ENCODE data around the gene OAT.
"Not testable (repeated sequence)": the region's sequence is repeated elsewhere in the genome, so short reads cannot be mapped to it uniquely, and the experiment has no call there.

The OAT gene

GRCh38 chr10:124379609-124380193, 39.0 kb downstream of the OAT start:
- no peak for DNase-seq (ENCODE audit: low read depth in 2 of 2, low spot score in 1 of 2)

GRCh38 chr10:124378881-124379471, 39.7 kb downstream of the OAT start:
- no peak for DNase-seq (ENCODE audit: low read depth in 2 of 2, low spot score in 1 of 2)

- no peak for DNase-seq (ENCODE audit: low read depth in 2 of 2, low spot score in 1 of 2)
Observed at GRCh38 chr10:124378271-124378670, 40.5 kb downstream of the OAT start.

GRCh38 chr10:124377101-124377500, 41.6 kb downstream of the OAT start:
- no peak for DNase-seq (ENCODE audit: low read depth in 2 of 2, low spot score in 1 of 2)

GRCh38 chr10:124376411-124376810, 42.3 kb downstream of the OAT start:
- no peak for DNase-seq (ENCODE audit: low read depth in 2 of 2, low spot score in 1 of 2)

- no peak for DNase-seq (ENCODE audit: low read depth in 2 of 2, low spot score in 1 of 2)
Observed at GRCh38 chr10:124375691-124376090, 43.0 kb downstream of the OAT start.

GRCh38 chr10:124375353-124375614, 43.4 kb downstream of the OAT start:
- no peak for DNase-seq (ENCODE audit: low read depth in 2 of 2, low spot score in 1 of 2)

- DNase-seq (ENCODE audit: low read depth in 2 of 2, low spot score in 1 of 2): no peak
Observed at GRCh38 chr10:124374535-124375352, 44.0 kb downstream of the OAT start.

GRCh38 chr10:124372899-124373298, 45.8 kb downstream of the OAT start:
- DNase-seq (ENCODE audit: low read depth in 2 of 2, low spot score in 1 of 2): no peak

GRCh38 chr10:124370426-124370825, 48.3 kb downstream of the OAT start:
- no peak for DNase-seq (ENCODE audit: low read depth in 2 of 2, low spot score in 1 of 2)

GRCh38 chr10:124369986-124370385, 48.7 kb downstream of the OAT start:
- no peak for DNase-seq (ENCODE audit: low read depth in 2 of 2, low spot score in 1 of 2)

GRCh38 chr10:124369533-124369932, 49.2 kb downstream of the OAT start:
- DNase-seq (ENCODE audit: low read depth in 2 of 2, low spot score in 1 of 2): not testable (repeated sequence)

GRCh38 chr10:124369066-124369465, 49.7 kb downstream of the OAT start:
- no peak for DNase-seq (ENCODE audit: low read depth in 2 of 2, low spot score in 1 of 2)

GRCh38 chr10:124367936-124368335, 50.8 kb downstream of the OAT start:
- no peak for DNase-seq (ENCODE audit: low read depth in 2 of 2, low spot score in 1 of 2)

- DNase-seq (ENCODE audit: low read depth in 2 of 2, low spot score in 1 of 2): no peak
Observed at GRCh38 chr10:124367414-124367813, 51.3 kb downstream of the OAT start.

GRCh38 chr10:124366825-124367224, 51.9 kb downstream of the OAT start:
- no peak for DNase-seq (ENCODE audit: low read depth in 2 of 2, low spot score in 1 of 2)

- DNase-seq (ENCODE audit: low read depth in 2 of 2, low spot score in 1 of 2): no peak
Observed at GRCh38 chr10:124366343-124366742, 52.4 kb downstream of the OAT start.

GRCh38 chr10:124364674-124365073, 54.0 kb downstream of the OAT start:
- no peak for DNase-seq (ENCODE audit: low read depth in 2 of 2, low spot score in 1 of 2)

GRCh38 chr10:124362568-124362967, 56.2 kb downstream of the OAT start:
- no peak for DNase-seq (ENCODE audit: low read depth in 2 of 2, low spot score in 1 of 2)

GRCh38 chr10:124359336-124359832, 59.3 kb downstream of the OAT start:
- no peak for DNase-seq (ENCODE audit: low read depth in 2 of 2, low spot score in 1 of 2)

- no peak for DNase-seq (ENCODE audit: low read depth in 2 of 2, low spot score in 1 of 2)
Observed at GRCh38 chr10:124357561-124357885, 61.2 kb downstream of the OAT start.

- DNase-seq (ENCODE audit: low read depth in 2 of 2, low spot score in 1 of 2): no peak
Observed at GRCh38 chr10:124356701-124357560, 61.8 kb downstream of the OAT start.

Measured in stimulated activated CD8-positive, alpha-beta memory T cell treated with anti-CD3 and anti-CD28 coated beads, Interleukin-4, amount 100 ng/mL, for 4 hours (primary cell).